GM12878 (cell line): ENCODE data around the gene ASIC4.

ENCODE experiments used
- ESRRA ChIP-seq: IDR thresholded peaks from 2 replicates; pipeline ENCODE4 v1.6.1; 2012; ENCODE audit warnings: mild to moderate bottlenecking, low read length, improper control_type of control experiment
- SRF ChIP-seq, 2 experiments: IDR thresholded peaks; 2 replicates each; pipeline ENCODE4 v1.6.1; 2011; ENCODE audit warnings: low read depth in 2 of 2, low read length in 2 of 2, mild to moderate bottlenecking in 1 of 2, moderate library complexity in 1 of 2
- TF ChIP-seq, protein P1 (sequence below): fragments of 150-350 bp; IDR thresholded peaks from 2 replicates; pipeline ENCODE4 v1.6.1; 2014; ENCODE audit warnings: mild to moderate bottlenecking, low read depth, low read length

DNA sequence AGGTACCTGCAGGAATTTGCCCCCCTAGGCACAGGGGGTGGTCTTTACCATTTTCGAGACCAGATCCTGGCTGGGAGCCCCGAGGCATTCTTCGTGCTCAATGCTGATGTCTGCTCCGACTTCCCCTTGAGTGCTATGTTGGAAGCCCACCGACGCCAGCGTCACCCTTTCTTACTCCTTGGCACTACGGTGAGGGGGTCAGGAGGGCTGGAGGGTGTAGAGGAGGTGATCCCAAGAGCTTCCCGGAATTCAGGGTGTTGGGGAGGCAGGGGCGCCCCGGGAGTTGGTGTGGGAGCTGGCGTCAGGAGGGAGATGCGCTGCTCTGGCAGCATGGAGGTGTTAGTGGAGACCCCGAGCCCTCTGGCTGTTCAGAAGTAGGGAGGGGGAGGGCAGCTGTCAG, 12.4 kb upstream of the ASIC4 start:
- no peak for TF ChIP-seq SRF (IDR thresholded peaks at IDR 0.05; ENCODE audit: low read depth in 2 of 2, low read length in 2 of 2)
- TF ChIP-seq, protein P1, sequence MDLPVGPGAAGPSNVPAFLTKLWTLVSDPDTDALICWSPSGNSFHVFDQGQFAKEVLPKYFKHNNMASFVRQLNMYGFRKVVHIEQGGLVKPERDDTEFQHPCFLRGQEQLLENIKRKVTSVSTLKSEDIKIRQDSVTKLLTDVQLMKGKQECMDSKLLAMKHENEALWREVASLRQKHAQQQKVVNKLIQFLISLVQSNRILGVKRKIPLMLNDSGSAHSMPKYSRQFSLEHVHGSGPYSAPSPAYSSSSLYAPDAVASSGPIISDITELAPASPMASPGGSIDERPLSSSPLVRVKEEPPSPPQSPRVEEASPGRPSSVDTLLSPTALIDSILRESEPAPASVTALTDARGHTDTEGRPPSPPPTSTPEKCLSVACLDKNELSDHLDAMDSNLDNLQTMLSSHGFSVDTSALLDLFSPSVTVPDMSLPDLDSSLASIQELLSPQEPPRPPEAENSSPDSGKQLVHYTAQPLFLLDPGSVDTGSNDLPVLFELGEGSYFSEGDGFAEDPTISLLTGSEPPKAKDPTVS, result no peak
- TF ChIP-seq ESRRA, result no peak
